Mucosa of rectum (tissue), 2 donors: ENCODE results near the gene EIF3B.
"Not testable (repeated sequence)": the region's sequence is repeated elsewhere in the genome, so short reads cannot be mapped to it uniquely, and the experiment has no call there.

Experiments used
- H3K27ac ChIP-seq, 2 donors: one replicate each; pipeline ENCODE4 v1.7.0; 2013; ENCODE audit warnings: inconsistent platforms in 2 of 2, low read depth in 2 of 2, low read length in 2 of 2
- H3K27me3 ChIP-seq, 2 donors: one replicate each; pipeline ENCODE4 v1.7.0; 2013; ENCODE audit warnings: low read length in 2 of 2; ENCODE audit not compliant: control insufficient read depth in 2 of 2, insufficient read depth in 2 of 2
- H3K36me3 ChIP-seq, 2 donors: one replicate each; pipeline ENCODE4 v1.7.0; 2013; ENCODE audit warnings: low read length in 2 of 2; ENCODE audit not compliant: control insufficient read depth in 2 of 2, insufficient read depth in 2 of 2
- H3K4me1 ChIP-seq, 2 donors: one replicate each; pipeline ENCODE4 v1.7.0; 2013; ENCODE audit warnings: low read length in 2 of 2, mild to moderate bottlenecking in 1 of 2; ENCODE audit not compliant: control insufficient read depth in 2 of 2, insufficient read depth in 2 of 2
- H3K4me3 ChIP-seq, 2 donors: one replicate each; pipeline ENCODE4 v1.7.0; 2013; ENCODE audit warnings: low read length in 2 of 2
- H3K9ac ChIP-seq, 2 donors: one replicate each; pipeline ENCODE4 v1.7.0; 2013; ENCODE audit warnings: low read length in 2 of 2, low read depth in 1 of 2, mild to moderate bottlenecking in 1 of 2
- H3K9me3 ChIP-seq, 2 donors: one replicate each; pipeline ENCODE4 v1.7.0; 2013; ENCODE audit warnings: low read length in 2 of 2; ENCODE audit not compliant: control insufficient read depth in 2 of 2
- donor health status: healthy.
- donor health status: Normal muscosa, but diverticular disease.

The EIF3B gene

DNA sequence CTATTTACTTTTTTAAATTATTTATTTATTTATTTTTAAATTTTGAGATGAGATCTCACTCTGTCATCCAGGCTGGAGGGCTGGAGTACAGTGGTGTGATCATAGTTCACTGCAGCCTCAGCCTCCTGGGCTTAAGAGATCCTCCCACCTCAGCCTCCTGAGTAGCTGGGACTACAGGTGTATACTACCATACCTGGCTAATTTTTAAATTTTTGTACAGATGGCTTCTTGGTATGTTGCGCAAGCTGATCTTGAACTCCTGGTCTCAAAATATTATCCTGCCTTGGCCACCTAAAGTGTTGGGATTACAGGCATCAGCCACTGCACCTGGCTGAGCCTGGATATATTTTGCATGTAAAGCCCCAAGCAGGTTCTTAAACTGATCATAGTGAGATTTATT is 56.4 kb downstream of the EIF3B start:
- H3K27ac ChIP-seq = no peak overlapping the region

GRCh38 chr7:2411815-2412586 is 57.4 kb downstream of the EIF3B start:
- Histone ChIP-seq H3K27ac (peak overlapping the region in 1 of 2 donors; percentile 35), H3K9me3 (no peaks in the 10 kb centered on the region), H3K4me3 (no peak overlapping the region), H3K4me1 (peaks cover 8 to 9% of the 10 kb centered on the region in 2 donors), H3K9ac (no peak overlapping the region), H3K27me3 (no peaks in the 10 kb centered on the region), H3K36me3 (no peaks in the 10 kb centered on the region)

More for the DNA sequence above, 56.4 kb downstream of the EIF3B start:
- no peak overlapping the region for H3K9ac ChIP-seq
- H3K27me3 ChIP-seq = no peaks in the 10 kb centered on the region
- no peaks in the 10 kb centered on the region for H3K9me3 ChIP-seq
- H3K4me1 ChIP-seq = peaks cover 8 to 9% of the 10 kb centered on the region in 2 donors
- no peak overlapping the region for H3K4me3 ChIP-seq
- no peaks in the 10 kb centered on the region for H3K36me3 ChIP-seq

- H3K4me3 ChIP-seq = no peak overlapping the region
- no peaks in the 10 kb centered on the region for H3K9me3 ChIP-seq
- peak overlapping the region in 1 of 2 donors; percentile 35 for H3K27ac ChIP-seq
- H3K9ac ChIP-seq = no peak overlapping the region
- no peaks in the 10 kb centered on the region for H3K27me3 ChIP-seq
- no peaks in the 10 kb centered on the region for H3K36me3 ChIP-seq
- H3K4me1 ChIP-seq = peaks cover 8 to 9% of the 10 kb centered on the region in 2 donors
These were observed 58.1 kb downstream of the EIF3B start for GRCh38 chr7:2412587-2413201.

- Histone ChIP-seq H3K9ac (no peak overlapping the region), H3K4me1 (peaks cover 5 to 7% of the 10 kb centered on the region in 2 donors), H3K4me3 (no peak overlapping the region), H3K9me3 (no peaks in the 10 kb centered on the region), H3K36me3 (no peaks in the 10 kb centered on the region), H3K27me3 (no peaks in the 10 kb centered on the region), H3K27ac (no peak overlapping the region)
These were observed 61.4 kb downstream of the EIF3B start for GRCh38 chr7:2416063-2416462.

DNA sequence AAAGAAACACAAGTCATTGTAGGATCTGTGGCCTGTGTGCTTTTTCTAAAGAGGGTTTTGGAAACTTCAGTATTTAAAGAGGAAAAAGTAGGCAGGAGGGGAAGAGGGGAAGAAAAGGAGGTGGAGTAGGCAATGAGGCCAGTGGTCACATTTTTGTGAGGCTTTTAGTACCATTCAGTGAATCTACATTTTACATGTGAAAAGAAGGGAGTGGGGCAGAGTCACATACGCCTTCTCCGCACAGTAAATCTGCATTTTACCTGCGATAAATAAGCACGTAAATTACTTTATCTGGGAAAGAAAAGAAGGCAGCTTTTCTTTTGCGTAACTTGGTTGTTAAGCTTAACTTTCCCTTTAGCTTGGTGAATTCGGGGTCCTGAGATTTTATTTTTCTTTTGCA is 62.0 kb downstream of the EIF3B start:
- Histone ChIP-seq H3K9ac (no peak overlapping the region), H3K27ac (no peak overlapping the region), H3K27me3 (no peaks in the 10 kb centered on the region), H3K9me3 (no peaks in the 10 kb centered on the region), H3K4me1 (peaks cover 5 to 7% of the 10 kb centered on the region in 2 donors), H3K36me3 (no peaks in the 10 kb centered on the region), H3K4me3 (no peak overlapping the region)

DNA sequence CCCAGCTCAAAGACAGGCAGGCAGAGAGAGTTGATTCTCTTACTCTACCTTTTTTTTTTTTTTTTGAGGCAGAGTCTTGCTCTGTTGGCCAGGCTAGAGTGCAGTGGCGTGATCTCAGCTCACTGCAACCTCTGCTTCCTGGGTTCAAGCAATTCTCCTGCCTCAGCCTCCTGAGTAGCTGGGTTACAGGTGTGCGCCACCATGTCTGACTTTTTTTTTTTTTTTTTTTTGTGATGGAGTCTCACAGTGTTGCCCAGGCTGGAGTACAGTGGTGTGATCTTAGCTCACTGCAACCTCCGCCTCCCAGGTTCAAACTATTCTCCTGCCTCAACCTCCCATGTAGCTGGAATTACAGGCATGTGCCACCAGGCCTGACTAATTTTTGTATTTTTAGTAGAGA is 62.6 kb downstream of the EIF3B start:
- H3K27me3 ChIP-seq, H3K9ac ChIP-seq, H3K27ac ChIP-seq, H3K9me3 ChIP-seq, H3K4me3 ChIP-seq, H3K4me1 ChIP-seq, H3K36me3 ChIP-seq: not testable (repeated sequence)

- Histone ChIP-seq H3K36me3 (no peaks in the 10 kb centered on the region), H3K9me3 (no peaks in the 10 kb centered on the region), H3K27ac (no peak overlapping the region), H3K4me3 (no peak overlapping the region), H3K4me1 (no peaks in the 10 kb centered on the region), H3K27me3 (no peaks in the 10 kb centered on the region), H3K9ac (no peak overlapping the region)
These were observed 63.4 kb downstream of the EIF3B start for GRCh38 chr7:2417981-2418481.

- Histone ChIP-seq H3K36me3 (no peaks in the 10 kb centered on the region), H3K4me1 (no peaks in the 10 kb centered on the region), H3K27me3 (no peaks in the 10 kb centered on the region), H3K27ac (no peak overlapping the region), H3K4me3 (no peak overlapping the region), H3K9me3 (no peaks in the 10 kb centered on the region), H3K9ac (no peak overlapping the region)
These were observed 65.7 kb downstream of the EIF3B start for GRCh38 chr7:2420216-2420933.

GRCh38 chr7:2421943-2422310 is 67.3 kb downstream of the EIF3B start:
- Histone ChIP-seq H3K27me3 (no peaks in the 10 kb centered on the region), H3K4me3 (no peak overlapping the region), H3K36me3 (no peaks in the 10 kb centered on the region), H3K9ac (no peak overlapping the region), H3K9me3 (no peaks in the 10 kb centered on the region), H3K4me1 (no peaks in the 10 kb centered on the region), H3K27ac (no peak overlapping the region)

DNA sequence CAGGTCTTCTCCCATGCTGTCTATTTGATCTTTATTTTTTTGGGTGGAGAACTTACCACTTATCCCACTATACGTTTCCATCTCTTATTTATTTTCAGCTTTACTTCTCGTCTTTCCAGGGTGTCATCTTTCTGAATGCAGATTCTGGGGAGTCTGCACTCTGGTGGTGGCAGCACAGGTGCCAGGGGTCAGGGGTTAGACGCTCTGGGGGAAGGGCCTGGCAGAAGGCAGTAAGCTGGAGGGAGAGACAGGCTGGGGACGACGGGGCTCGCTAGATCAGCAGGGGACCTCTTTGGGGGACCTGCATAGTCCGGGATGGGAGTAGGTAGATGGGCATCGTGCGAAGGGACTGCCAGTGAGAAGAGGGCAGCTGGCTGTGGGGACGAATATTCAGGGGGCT is 71.1 kb downstream of the EIF3B start:
- Histone ChIP-seq H3K9me3 (no peaks in the 10 kb centered on the region), H3K27me3 (no peaks in the 10 kb centered on the region), H3K36me3 (no peaks in the 10 kb centered on the region), H3K27ac (no peak overlapping the region), H3K4me3 (no peak overlapping the region), H3K9ac (no peak overlapping the region), H3K4me1 (no peaks in the 10 kb centered on the region)
